UCSD-AML1 (cell line): ENCODE data around the gene GMDS.

Source experiments
- DNase-seq: peaks from one replicate; lab custom pipeline; 2025; ENCODE audit not compliant: unreplicated experiment; lab: John Stamatoyannopoulos, UW

The GMDS gene

DNA sequence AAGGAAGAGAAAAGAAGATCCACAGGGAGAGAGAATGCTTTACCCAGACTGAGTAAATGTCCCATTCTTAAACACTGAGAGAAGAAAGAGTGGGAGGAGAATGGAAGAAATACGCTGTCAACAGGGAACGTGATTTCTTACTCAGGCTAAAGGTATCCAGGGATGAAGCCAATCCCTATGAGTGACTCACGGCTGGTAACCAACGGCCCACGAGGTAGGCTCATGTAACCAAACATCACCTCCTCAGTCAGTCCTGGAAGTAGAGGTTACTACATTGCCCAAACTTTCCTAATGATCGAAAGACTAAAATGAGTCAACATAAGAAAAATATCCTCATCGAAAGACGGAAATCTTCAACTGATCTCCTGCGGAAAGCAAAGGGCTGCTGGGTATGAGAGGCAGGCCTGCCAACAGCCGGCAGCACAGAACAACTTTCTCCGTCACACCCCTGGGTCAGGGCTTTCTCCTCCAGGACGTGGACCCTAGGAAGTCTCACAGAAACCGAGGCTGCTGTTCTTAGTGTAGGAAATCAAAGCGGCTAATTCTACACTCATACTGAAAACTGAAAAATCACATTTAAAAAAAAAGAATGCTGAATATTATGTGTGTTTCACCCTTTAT, 292.6 kb downstream of the GMDS start:
- DNase-seq = no peak

DNA sequence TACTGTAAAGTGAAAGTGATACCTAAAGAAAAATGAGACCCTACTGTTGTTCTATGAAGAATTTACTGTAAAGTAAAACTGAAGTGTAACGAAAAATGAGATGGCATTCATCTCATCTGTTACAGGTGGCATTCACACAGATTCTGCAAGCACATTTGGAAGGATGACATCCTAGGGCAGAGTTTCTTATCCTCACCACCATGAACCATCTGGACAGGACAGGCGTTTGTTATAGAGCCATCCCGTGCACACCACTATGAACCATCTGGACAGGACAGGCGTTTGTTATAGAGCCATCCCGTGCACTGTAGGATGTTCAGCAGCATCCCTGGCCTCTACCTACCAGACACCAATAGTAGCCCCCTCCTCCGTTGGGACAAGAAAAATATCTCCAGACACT, 294.8 kb downstream of the GMDS start:
- no peak for DNase-seq

DNA sequence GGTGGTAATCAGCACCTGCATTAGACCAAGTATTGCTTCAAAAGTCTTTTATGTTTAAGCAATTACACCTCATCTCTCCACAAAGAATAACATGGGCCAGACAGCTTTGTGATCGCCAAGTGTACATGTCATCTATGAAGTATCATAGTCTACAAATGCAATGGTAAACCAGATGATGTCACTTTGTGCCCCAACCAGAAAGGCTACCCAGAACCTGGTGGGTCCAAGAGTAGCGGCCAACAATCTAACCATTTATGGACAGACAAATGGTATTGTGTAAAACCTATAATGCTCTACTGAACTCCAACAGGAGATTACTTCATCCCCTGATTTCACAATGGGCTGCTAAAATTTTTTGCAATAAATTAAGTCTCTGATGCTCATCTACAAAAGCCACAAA, 295.9 kb downstream of the GMDS start:
- no peak for DNase-seq

DNA sequence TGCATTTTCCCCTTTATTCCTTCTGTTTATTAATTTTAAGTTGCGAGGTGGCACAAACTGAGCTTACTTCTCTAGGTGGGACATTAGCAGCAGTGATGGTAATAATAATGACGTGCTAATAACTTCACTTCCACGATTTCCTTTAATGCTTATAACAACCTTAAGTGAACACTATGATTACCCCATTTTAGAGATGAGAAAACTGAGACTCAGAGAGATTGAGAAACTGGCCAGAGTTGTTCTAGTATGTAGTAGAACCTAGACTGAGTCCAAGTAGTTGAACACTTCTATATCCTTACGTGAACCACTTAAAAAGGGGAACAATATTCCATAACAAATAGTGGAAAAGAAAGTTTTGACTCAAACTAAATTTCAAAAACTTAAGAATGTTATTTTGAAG, 297.5 kb downstream of the GMDS start:
- no peak for DNase-seq

DNA sequence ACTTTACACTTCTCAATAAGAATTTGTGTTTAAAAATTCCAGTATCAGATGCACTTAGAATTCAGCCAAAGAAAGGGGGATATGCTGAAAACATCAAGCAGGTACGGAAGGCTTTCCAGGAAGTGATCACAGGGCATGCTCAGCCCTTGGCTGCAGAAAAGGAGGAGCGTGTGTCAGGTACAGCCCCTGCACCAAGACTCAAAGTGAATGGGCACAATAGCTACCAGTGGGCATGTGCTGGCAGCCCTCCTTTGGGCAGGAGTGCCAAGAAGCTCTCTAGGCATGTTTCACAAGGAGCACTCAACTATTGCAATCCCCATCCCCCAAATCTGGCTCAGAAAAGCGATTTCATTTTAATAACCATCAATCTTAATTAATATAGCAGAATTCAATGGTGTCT, 298.8 kb downstream of the GMDS start:
- no peak for DNase-seq

DNA sequence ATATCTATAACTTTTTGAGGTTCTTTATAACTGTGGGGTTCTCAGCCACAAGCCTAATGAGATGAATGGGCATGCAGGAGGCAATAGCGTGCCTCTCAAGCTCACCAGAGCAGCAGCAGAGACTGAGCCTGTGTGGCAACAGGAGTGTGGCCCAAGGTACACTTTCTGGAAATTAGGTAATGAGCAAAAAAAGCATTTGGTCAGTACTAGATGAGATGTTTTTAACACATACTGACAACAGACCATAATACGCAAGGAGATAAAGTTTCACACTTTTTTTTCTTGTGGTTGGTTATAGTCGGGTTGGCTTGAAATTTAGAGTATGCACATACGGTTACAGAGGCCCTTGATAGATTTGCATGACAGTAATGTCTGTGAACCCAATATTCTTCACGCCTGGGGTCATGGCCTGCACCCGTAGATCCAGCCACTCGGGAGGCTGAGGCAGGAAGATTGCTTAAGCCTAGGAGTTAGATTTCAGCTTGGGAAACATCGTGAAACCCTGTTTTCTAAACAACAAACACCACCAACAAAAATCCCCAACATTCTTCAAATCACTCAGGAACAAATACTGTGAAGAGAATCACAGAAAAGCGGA, 300.1 kb downstream of the GMDS start:
- no peak for DNase-seq

DNA sequence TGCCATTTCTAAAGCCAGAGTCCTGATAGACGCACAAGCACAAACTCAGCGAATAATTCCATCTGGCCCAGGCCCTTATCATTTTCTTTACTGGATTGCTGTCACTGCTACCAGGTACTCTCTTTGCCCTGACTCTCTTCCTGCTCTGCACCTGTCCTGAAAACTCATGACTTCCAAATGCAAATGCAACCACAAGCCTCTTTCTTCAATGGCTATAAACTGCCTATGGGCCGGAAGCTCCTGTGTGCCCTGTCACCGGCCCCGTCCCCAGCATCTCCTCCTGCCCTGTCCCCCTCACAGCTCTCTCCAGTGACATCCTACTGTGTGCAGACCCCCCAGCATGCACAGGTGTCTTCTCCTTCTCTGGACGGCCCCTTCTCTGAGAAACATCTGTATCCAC, 302.6 kb downstream of the GMDS start:
- no peak for DNase-seq

DNA sequence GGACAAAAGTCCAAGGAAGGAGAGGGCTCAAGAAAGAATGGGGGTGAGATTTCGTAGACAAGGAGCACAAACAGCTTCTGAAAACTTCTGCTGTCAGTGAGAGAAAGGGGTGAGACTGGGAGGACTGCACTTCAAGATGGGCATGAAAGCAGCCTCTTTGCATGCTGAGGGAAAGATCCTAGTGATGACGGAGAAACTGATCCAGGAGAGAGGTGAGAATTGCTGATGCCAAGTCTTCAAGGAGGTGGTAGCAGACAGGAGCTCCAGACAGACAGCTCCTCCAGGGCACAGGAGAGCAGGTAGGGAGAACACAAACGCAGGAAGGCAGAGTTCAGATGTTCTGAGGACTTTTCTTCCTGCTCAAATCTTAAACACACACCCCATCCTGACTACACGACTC, 303.9 kb downstream of the GMDS start:
- DNase-seq = no peak

DNA sequence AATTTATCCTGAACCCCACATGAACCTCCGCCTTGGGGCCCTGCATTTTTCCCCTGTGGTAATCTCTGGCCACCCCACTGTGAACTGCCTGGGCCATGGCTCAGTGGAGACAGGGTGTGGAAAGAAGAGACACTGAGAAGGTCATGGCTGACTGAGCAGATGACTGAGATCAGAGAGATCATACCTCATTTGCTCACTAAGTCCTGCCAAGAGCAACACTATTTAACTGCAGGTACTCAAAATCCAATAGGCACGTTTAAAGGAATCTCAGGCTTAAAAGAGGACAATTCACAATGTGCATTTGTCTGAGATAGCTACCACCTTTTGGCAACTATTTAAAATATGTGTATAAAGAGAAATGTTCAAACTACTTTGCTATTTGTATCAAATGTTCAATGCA, 305.0 kb downstream of the GMDS start:
- DNase-seq = no peak

DNA sequence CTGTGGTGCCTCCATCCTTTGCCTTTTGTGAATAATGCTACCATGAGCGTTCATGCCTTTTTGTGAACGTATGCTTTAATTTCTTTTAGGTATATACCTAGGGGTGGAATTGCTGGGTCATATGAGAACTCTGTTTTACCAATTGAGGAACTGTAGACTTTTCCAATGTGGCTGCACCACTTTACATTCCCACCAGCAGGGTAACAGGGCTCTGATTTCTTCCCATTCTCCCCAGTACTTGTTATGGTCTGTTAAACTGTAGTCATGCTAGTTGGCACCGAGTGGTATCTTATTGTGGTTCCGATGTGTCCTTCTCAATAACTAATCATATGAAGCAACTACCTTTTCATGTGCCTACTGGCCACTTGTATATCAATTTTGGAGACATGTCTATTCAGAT, 312.1 kb downstream of the GMDS start:
- DNase-seq = no peak

DNA sequence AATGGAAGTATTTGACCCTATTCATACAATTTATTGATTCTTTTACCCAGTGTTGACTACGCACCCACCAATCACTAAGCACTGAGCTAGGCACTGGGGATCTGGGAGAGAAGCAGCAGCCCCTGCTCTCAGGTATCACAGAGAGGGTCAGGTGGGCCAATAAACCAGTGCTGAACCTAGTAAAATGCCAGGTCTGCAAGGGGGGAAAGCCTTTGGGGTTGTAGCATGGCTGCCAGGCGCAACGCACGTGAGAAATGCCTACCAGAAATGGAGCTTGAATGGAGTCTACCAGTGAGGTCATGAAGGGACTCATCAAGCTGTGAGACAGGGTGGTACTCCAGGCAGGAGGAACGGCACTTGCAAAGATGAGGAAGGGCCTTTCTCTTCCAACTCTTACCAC, 313.6 kb downstream of the GMDS start:
- DNase-seq = no peak

DNA sequence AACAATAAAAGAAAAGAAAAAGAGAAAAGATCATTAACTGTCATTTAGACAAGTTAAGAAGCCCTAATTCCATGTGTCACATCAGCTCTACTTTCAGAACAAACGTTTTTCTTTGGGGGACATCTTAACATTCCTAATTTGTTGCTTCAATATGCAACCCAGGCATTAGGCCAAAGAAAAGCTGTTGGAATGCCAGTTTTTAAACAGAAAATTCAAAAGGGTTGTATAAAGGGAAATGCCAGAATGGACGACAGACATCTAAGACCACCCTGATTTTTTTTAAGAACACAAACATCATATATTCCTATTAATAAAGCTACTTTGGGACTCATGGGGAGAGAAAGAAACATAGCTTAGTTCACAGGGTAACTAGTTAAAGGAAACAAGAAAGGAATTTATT, 315.0 kb downstream of the GMDS start:
- DNase-seq = no peak

DNA sequence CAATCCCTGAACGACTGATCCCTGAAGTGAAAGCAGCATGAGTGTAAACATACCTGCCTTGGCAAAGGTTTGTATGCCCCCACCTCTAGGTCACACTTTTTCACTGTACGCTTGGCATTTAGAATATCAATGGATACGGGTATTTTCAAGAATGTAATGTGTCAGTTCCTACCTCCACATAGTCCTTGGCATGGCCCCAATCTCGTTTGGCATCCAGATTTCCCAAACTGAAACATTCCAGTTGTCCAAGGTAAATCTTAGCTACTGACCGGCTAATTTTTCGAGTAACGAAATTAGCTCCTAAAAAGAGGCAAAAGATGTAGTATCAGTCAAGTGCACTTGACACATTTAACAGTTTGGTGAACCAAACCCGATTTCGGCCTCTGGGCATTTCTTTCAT, 315.5 kb downstream of the GMDS start:
- no peak for DNase-seq

DNA sequence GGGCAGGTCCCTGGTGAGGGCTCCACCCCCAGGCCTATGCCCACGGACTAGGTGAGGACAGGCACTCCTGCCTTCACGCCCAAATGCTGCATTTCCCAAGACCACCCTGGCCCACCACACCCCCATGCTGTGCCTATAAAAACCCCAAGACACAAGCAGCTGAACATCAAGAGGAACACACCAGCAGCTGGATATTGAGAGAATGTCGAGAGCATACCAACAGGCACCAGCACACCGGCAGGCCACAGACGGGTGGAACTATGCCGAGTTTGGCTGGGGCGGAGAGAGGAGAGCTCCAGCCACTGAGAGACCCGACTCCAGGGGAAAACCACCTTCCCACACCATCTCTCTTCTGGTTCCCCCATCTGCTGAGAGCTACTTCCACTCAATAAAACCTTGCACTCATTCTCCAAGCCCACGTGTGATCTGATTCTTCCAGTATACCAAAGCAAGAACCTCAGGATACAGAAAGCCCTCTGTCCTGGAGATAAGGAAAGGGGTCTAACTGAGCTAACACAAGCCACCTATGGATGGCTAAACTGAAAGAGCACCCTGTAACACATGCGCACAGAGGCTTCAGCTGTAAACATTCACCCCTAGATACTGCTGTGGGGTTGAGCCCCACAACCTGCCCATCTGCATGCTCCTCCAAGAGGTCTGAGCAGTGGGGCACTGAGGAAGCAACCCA, 319.5 kb downstream of the GMDS start:
- DNase-seq = no peak

DNA sequence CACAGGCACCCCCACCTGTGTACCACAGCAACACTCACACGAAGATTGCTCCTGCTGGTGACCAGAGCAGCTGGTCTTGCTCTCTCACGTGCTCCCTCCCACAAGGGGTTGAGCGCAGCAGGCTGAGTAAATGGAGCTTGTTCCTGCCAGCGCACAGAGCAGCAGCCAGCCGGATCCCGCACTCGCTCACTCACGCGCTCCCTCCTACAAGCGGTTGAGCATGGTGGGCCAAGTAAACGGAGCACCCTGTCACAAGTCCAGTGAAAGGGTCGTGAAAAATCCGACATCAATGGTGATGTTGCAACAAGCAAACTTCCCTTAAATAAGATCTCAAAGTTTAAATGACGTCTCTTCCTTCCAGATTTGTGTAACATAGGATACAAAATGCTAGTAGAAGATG, 322.0 kb downstream of the GMDS start:
- no peak for DNase-seq

DNA sequence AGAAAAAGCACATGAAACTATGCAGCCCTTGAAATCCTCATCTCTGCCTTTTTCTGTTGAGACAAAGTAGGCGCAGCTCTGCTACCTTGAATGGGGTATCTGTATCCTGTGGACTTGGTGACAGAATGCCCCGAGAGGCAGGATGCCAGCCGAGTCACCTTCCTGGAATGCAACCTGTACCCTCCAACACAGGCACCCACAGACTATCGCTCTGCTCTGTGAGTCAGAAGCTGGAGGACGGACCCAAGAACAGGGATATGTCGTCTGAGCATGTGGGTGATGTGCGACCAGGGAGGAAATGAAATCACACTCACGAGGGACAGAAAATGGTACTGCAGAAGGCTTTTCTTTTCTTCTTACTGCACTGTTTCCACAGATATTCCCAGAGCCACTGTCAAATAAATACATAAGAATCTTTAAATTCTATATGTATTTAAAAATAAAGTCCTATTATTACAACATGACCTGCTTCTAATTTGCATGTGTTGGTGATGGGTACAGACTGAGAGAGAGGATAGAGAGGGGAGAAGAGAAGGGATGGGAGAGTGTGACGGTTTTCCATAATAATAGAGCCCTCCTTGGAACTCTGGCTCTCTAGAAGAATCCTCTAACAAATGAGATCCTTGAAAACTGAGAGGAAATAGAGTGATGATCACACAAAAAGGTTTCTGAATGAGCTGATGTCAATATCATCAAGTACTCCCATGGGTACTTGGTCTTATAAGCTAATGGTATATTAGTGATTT, 327.6 kb downstream of the GMDS start:
- peak; percentile 18 for DNase-seq

DNA sequence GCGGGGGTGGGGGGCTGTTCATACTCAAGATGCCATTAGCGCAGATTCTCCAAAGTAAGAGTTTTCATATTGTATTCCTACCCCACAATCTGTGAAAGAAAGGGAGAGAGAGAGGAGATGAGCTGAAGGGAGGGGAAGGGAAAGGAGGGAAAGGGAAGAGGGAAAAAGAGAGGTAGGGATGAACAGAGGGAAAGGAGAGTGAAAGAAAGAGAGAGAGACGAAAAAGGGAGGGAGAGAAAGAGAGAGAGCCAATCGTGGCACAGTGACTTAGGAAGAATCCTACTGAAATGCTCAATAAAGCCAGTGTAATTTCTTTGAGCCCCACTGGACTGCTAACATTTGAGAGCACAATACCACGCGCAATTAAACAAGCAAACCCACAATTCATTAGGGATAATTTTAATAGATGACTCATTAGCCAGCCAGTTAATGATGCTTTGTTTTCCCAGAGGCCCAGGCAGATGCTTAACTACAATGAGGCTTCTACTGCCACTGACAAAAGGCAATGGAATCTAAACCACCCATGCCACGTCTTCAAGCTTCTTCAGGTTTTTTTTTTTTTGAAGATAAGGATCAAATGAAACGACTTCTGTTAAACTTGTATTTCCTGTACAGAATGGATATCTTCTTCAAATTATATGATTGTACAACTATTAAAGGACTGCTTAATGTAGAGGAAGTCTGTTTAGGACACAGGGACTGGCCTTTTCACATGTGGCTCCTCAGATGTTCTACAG, 328.9 kb downstream of the GMDS start:
- DNase-seq = no peak

DNA sequence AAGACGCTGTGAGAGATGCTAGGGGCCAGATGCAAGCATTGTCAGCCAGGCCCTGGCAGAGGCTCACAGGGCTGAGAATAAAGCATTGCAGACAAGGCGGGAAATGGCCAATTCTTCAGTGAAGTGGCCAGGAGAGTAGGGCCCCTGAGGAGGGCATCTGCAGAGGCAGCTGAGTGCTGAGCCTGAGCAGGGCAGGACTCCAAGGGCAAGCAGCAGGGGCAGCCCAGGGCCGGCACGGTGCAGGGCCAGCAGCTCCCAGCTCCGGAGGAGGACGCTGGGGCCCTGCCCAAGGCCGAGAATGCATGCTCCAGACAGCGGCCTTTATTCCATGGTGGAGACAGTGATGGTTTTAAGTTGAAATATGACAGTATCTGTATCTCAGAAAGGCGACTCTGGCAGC, 330.2 kb downstream of the GMDS start:
- DNase-seq = no peak

DNA sequence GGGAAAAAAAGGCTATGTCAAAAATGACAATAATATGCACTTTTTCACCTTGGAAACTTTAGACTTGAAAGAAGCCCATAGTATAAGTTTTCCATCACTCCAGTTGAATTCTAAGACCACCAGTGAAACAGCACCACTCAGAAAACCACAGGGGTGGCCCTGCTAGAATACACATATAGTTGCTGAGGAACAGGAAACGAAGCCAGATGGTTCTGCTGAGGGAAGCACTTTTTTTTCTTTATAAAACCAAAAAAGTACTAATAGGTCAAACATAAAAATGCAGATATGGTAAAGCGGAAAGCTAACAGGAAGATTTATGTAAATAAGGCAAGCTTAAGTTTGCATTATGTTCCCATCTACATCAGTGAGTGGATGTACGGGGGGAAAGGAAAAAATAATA, 331.8 kb downstream of the GMDS start:
- DNase-seq = no peak

DNA sequence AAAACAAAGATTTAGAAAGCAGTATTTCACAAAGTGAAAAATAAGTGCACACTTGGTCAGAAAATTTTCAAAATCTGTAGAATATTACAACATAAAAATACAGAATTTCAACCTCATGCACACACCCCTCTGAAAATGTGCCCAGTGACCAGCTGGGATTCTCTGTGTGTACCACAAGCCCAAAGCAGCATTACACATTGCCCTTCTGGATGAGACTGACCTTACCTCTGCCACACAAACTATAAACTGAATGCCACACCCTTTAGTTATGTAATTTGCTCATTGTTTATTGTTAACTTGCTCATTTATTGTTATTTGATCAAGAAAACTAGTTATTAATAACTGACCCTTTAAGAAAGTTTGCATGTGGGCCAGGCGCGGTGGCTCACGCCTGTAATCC, 332.7 kb downstream of the GMDS start:
- DNase-seq = no peak

DNA sequence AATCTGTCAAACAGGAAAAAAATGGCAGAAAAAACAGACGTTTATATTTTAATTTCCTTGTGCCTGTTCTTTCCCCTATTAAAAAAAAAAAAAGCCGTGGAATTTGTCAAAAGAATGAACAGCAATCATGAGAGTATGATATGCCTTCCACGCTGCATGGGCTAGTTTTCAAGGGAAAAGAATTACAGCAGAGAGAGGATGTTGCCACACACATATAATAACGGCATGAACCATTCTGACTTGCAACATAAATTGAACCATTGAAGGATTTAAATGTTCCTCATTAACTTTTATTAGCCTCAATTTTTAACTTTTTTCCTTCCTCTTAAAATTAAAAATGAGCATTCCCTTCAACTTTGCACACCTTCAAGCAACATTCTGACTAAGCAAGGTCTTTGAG, 333.9 kb downstream of the GMDS start:
- no peak for DNase-seq
